Inferior parietal cortex (tissue), 1 donor: ENCODE measurements around the gene DHRS3.
"Not testable (repeated sequence)": the region's sequence is repeated elsewhere in the genome, so short reads cannot be mapped to it uniquely, and the experiment has no call there.

Experiments
- DNase-seq: peaks from one replicate; pipeline ENCODE4 v3.0.0-alpha.2; 2016; ENCODE audit errors: extremely low spot score

DHRS3 gene

GRCh38 chr1:12574757-12575139 lies 43.3 kb downstream of the DHRS3 start:
- no peak for DNase-seq

GRCh38 chr1:12573015-12573825 lies 44.8 kb downstream of the DHRS3 start:
- no peak for DNase-seq

GRCh38 chr1:12572522-12572921 lies 45.5 kb downstream of the DHRS3 start:
- no peak for DNase-seq

- no peak for DNase-seq
These were observed 47.7 kb downstream of the DHRS3 start for GRCh38 chr1:12570291-12570690.

- no peak for DNase-seq
These were observed 49.8 kb downstream of the DHRS3 start for GRCh38 chr1:12568009-12568767.

GRCh38 chr1:12567288-12567819 lies 50.7 kb downstream of the DHRS3 start:
- DNase-seq, result no peak

- no peak for DNase-seq
These were observed 51.3 kb downstream of the DHRS3 start for GRCh38 chr1:12566484-12567287.

GRCh38 chr1:12565966-12566352 lies 52.1 kb downstream of the DHRS3 start:
- DNase-seq, result no peak

- DNase-seq, result peak; percentile 41
These were observed 52.7 kb downstream of the DHRS3 start for GRCh38 chr1:12565094-12565965.

- not testable (repeated sequence) for DNase-seq
These were observed 53.8 kb downstream of the DHRS3 start for GRCh38 chr1:12564251-12564650.

GRCh38 chr1:12562955-12563576 lies 54.9 kb downstream of the DHRS3 start:
- no peak for DNase-seq

GRCh38 chr1:12561121-12561520 lies 56.9 kb downstream of the DHRS3 start:
- no peak for DNase-seq

- no peak for DNase-seq
These were observed 60.8 kb downstream of the DHRS3 start for GRCh38 chr1:12556957-12557935.

- DNase-seq, result no peak
These were observed 61.6 kb downstream of the DHRS3 start for GRCh38 chr1:12556368-12556930.

- DNase-seq, result no peak
These were observed 62.3 kb downstream of the DHRS3 start for GRCh38 chr1:12555411-12556367.

GRCh38 chr1:12554521-12555305 lies 63.3 kb downstream of the DHRS3 start:
- DNase-seq, result no peak

- no peak for DNase-seq
These were observed 64.0 kb downstream of the DHRS3 start for GRCh38 chr1:12553963-12554362.
